ENCODE measurements around the gene TPO.

Gene TPO

DNA sequence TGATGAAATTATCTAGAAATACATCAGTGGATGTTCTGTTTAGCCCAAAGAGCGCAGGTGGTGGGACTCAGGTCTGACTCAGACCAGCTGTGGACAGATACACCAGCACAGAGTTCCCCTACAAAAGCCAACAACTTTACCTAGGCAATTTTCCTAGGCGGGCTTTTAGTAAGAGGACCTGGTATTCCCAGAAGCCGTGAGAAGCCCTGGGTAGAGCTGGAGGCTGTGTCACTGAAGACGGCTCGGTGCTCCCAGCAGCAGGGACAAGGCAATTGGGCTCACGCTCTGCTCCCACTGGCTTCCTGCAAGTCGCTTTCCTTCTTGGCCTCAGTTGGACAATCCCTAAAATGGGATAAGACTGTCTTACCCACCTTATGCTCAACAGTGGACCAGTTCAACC is 41.1 kb downstream of the TPO start:
- no peaks in the 10 kb centered on the region for H3K36me3 Mint-ChIP-seq (ENCODE audit: low read depth)
- H3K9me3 Mint-ChIP-seq = no peaks in the 10 kb centered on the region
- TF ChIP-seq, protein P1, sequence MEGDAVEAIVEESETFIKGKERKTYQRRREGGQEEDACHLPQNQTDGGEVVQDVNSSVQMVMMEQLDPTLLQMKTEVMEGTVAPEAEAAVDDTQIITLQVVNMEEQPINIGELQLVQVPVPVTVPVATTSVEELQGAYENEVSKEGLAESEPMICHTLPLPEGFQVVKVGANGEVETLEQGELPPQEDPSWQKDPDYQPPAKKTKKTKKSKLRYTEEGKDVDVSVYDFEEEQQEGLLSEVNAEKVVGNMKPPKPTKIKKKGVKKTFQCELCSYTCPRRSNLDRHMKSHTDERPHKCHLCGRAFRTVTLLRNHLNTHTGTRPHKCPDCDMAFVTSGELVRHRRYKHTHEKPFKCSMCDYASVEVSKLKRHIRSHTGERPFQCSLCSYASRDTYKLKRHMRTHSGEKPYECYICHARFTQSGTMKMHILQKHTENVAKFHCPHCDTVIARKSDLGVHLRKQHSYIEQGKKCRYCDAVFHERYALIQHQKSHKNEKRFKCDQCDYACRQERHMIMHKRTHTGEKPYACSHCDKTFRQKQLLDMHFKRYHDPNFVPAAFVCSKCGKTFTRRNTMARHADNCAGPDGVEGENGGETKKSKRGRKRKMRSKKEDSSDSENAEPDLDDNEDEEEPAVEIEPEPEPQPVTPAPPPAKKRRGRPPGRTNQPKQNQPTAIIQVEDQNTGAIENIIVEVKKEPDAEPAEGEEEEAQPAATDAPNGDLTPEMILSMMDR (IDR thresholded peaks at IDR 0.05; ENCODE audit: unreplicated experiment in 3 of 3) = no peak
- H3K4me1 Mint-ChIP-seq = no peaks in the 10 kb centered on the region
- no peak overlapping the region for H3K27ac Mint-ChIP-seq
- peaks cover 14% of the 10 kb centered on the region for H3K27me3 Mint-ChIP-seq (ENCODE audit: low read depth)
- H3K4me3 Mint-ChIP-seq = no peak overlapping the region

DNA sequence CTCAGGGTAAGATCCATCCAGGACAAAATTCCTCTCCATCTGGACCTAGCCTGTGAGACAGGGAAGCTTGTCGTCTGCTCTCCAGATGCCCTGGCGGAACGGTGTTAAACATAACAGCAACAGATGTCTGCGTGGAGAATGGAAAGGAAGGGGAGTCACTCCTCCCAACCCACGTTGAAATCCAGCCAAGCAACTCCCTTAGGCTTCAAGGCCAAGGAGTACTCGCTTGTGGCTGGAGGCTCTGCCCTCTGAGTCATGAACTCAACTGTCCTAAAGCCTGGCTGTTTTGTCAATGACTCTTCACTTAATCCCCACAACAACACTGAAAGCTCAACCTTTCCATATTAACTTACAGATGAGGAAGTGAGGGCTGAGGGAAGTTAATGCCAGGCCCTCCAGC is 42.2 kb downstream of the TPO start:
- Mint-ChIP-seq H3K27me3 (ENCODE audit: low read depth) (peaks cover 8% of the 10 kb centered on the region), H3K4me3 (no peak overlapping the region), H3K9me3 (no peaks in the 10 kb centered on the region), H3K4me1 (no peaks in the 10 kb centered on the region), H3K36me3 (ENCODE audit: low read depth) (no peaks in the 10 kb centered on the region), H3K27ac (no peak overlapping the region)
- TF ChIP-seq, protein P1 (IDR thresholded peaks at IDR 0.05; ENCODE audit: unreplicated experiment in 3 of 3) = no peak

DNA sequence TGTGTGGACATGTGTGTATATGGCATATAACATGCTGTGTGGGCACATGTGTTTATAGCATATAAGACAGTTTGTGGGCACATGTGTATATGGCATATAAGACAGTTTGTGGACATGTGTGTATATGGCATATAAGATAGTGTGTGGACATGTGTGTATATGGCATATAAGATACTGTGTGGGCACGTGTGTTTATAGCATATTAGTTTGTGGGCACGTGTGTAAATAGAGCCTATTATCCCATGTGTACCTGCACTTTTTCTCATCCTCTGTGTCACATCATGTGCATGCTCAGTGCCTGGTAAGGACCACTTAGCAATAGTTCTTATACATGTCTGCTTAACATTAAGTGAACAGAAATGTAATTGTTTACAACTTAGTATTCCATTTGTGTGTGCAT is 45.2 kb downstream of the TPO start:
- H3K27me3 Mint-ChIP-seq (ENCODE audit: low read depth) = peaks cover 4% of the 10 kb centered on the region
- no peaks in the 10 kb centered on the region for H3K4me1 Mint-ChIP-seq
- H3K9me3 Mint-ChIP-seq = no peaks in the 10 kb centered on the region
- H3K4me3 Mint-ChIP-seq = no peak overlapping the region
- TF ChIP-seq, protein P1 (IDR thresholded peaks at IDR 0.05; ENCODE audit: unreplicated experiment in 3 of 3) = no peak
- no peak overlapping the region for H3K27ac Mint-ChIP-seq
- H3K36me3 Mint-ChIP-seq (ENCODE audit: low read depth) = no peaks in the 10 kb centered on the region

DNA sequence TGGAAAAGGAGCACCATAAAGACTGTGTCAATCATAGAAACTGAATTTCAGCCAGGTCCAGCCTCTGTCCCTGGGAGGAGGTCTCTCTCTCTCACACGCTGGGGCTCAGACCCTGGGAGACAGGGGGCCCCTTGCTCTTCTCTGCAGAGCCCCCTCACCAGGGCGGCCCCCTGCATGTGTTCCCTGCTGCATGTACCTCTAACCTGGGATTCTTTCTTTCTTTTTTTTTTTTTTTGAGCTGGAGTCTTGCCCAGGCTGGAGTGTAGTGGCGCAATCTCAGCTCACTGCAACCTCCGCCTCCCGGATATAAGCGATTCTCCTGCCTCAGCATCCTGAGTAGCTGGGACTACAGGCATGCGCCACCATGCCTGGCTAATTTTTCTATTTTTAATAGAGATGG is 46.5 kb downstream of the TPO start:
- Mint-ChIP-seq H3K4me3 (no peak overlapping the region), H3K27ac (no peak overlapping the region), H3K9me3 (no peaks in the 10 kb centered on the region), H3K36me3 (ENCODE audit: low read depth) (no peaks in the 10 kb centered on the region), H3K27me3 (ENCODE audit: low read depth) (peaks cover 4% of the 10 kb centered on the region), H3K4me1 (no peaks in the 10 kb centered on the region)
- TF ChIP-seq, protein P1 (IDR thresholded peaks at IDR 0.05; ENCODE audit: unreplicated experiment in 3 of 3) = no peak

DNA sequence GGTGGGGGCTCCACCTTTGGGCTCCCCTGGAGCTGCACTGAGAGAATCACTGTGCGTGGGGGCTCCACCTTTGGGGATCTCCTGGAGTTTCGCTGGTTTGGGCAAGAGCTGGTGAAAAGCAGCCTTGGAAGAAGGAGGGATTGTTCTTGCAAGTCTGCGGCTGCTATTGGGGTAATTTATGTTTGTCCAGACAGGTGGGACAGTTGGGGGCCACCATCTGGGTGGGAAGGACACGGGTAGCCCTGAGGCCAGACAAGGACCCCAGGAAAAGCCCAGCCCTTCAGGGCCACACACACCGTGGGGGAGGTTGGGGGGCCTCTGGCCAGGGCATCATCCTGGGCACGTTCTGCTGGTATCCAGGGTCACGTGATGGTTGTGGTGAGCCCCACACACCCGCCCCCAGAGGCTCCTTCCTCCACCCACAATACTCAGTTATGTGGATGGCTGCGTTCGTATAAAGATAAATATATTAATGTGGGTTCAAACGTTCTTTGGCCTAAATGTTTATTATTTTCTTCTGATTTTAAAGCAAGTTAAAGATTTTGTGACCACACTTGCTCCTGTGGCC is 47.7 kb downstream of the TPO start:
- Mint-ChIP-seq H3K4me1 (no peaks in the 10 kb centered on the region), H3K9me3 (no peaks in the 10 kb centered on the region), H3K27ac (no peak overlapping the region), H3K36me3 (ENCODE audit: low read depth) (no peaks in the 10 kb centered on the region), H3K27me3 (ENCODE audit: low read depth) (no peaks in the 10 kb centered on the region), H3K4me3 (no peak overlapping the region)
- TF ChIP-seq, protein P1 (IDR thresholded peaks at IDR 0.05; ENCODE audit: unreplicated experiment in 3 of 3) = no peak
